ENCODE measurements around the gene LRRC4B. TPM values are rescaled to one million over a fixed set of nuclear protein-coding genes. Genes with fewer than 3 reads are reported as not detected.
A peak's percentile ranks its signal among the peaks of the same experiment; 100 is the strongest.

The LRRC4B gene
- total RNA-seq, 2 donors from 2014 or later: 0.26 to 10.5 TPM

- H3K36me3 ChIP-seq (replicated peaks in 1 of 2; ENCODE audit: insufficient read depth in 1 of 2, low read depth in 2 of 2): no peaks in the 10 kb centered on the region
- no peak overlapping the region for H3K27ac ChIP-seq
- intact Hi-C loops (cut with DNase I): no loop called here
- TF ChIP-seq CTCF (IDR thresholded peaks at IDR 0.05) (no peak), POLR2A (IDR thresholded peaks at IDR 0.05) (no peak)
- H3K4me3 ChIP-seq: no peak overlapping the region
- no peaks in the 10 kb centered on the region for H3K4me1 ChIP-seq
- H3K9me3 ChIP-seq: no peaks in the 10 kb centered on the region
- DNase-seq (no peak), ATAC-seq (no peak)
- 13 to 41% methylated on average over 4 to 18 of the region's 18 CpGs for WGBS, 2 donors
- no peaks in the 10 kb centered on the region for H3K27me3 ChIP-seq
Measured at GRCh38 chr19:50547385-50548190, 20.6 kb downstream of the LRRC4B start.

GRCh38 chr19:50546527-50547221 is 21.6 kb downstream of the LRRC4B start:
- TF ChIP-seq CTCF (IDR thresholded peaks at IDR 0.05) (no peak), POLR2A (IDR thresholded peaks at IDR 0.05) (no peak)

GRCh38 chr19:50542943-50543342 is 25.3 kb downstream of the LRRC4B start:
- Histone ChIP-seq H3K36me3 (replicated peaks in 1 of 2; ENCODE audit: insufficient read depth in 1 of 2, low read depth in 2 of 2) (no peaks in the 10 kb centered on the region), H3K4me3 (no peak overlapping the region), H3K4me1 (no peaks in the 10 kb centered on the region), H3K27me3 (no peaks in the 10 kb centered on the region), H3K9me3 (no peaks in the 10 kb centered on the region), H3K27ac (no peak overlapping the region)
- intact Hi-C loops (cut with DNase I): no loop called here
- WGBS, 2 donors: 72% methylated on average over 21 of the region's 21 CpGs; no CpG with 5 or more reads in 1 of the 2 donors
- TF ChIP-seq CTCF (IDR thresholded peaks at IDR 0.05) (no peak), POLR2A (IDR thresholded peaks at IDR 0.05) (no peak)
- ATAC-seq (no peak), DNase-seq (no peak)

More at GRCh38 chr19:50546527-50547221, 21.6 kb downstream of the LRRC4B start:
- 47 to 50% methylated on average over 23 to 24 of the region's 29 CpGs for WGBS, 2 donors
- intact Hi-C loops (cut with DNase I): no loop called here
- Histone ChIP-seq H3K36me3 (replicated peaks in 1 of 2; ENCODE audit: insufficient read depth in 1 of 2, low read depth in 2 of 2) (no peaks in the 10 kb centered on the region), H3K9me3 (no peaks in the 10 kb centered on the region), H3K4me1 (no peaks in the 10 kb centered on the region), H3K4me3 (no peak overlapping the region), H3K27me3 (no peaks in the 10 kb centered on the region), H3K27ac (no peak overlapping the region)
- DNase-seq (no peak), ATAC-seq (no peak)

- H3K27ac ChIP-seq: no peak overlapping the region
- no peaks in the 10 kb centered on the region for H3K36me3 ChIP-seq (replicated peaks in 1 of 2; ENCODE audit: insufficient read depth in 1 of 2, low read depth in 2 of 2)
- TF ChIP-seq POLR2A (IDR thresholded peaks at IDR 0.05) (no peak), CTCF (IDR thresholded peaks at IDR 0.05) (peak; percentile 44 to 65 (median 51))
- intact Hi-C loops (cut with DNase I): no loop called here
- DNase-seq (peak; percentile 64 to 79 (median 70)), ATAC-seq (peak; percentile 40)
- no peak overlapping the region for H3K4me3 ChIP-seq
- peaks cover 0 to under 1% (median 0%) of the 10 kb centered on the region in 3 donors for H3K9me3 ChIP-seq
- H3K27me3 ChIP-seq: no peaks in the 10 kb centered on the region
- WGBS, 2 donors: 11 to 19% methylated on average over 15 of the region's 15 CpGs
- H3K4me1 ChIP-seq: no peaks in the 10 kb centered on the region
Measured at GRCh38 chr19:50537769-50538230, 30.4 kb downstream of the LRRC4B start.
